Nephron progenitor cell (in vitro differentiated cells): Measurements from ENCODE around the gene GDI1.
A peak's percentile ranks its signal among the peaks of the same experiment; 100 is the strongest.

Source experiments
- DNase-seq: peaks from one replicate; pipeline ENCODE4 v3.0.0; 2021
- H3K27ac Mint-ChIP-seq: 2 replicates; pipeline ENCODE4 v1.8.0; 2021; ENCODE audit warnings: mild to moderate bottlenecking, moderate library complexity, mixed read lengths
- H3K27me3 Mint-ChIP-seq: 2 replicates; pipeline ENCODE4 v1.8.0; 2021; ENCODE audit warnings: mild to moderate bottlenecking, low read depth, mixed read lengths; ENCODE audit not compliant: poor library complexity
- H3K36me3 Mint-ChIP-seq: 2 replicates; pipeline ENCODE4 v1.8.0; 2021; ENCODE audit warnings: low read depth, mixed read lengths
- H3K4me1 Mint-ChIP-seq: 2 replicates; pipeline ENCODE4 v1.8.0; 2021; ENCODE audit warnings: mixed read lengths
- H3K4me3 Mint-ChIP-seq: 2 replicates; pipeline ENCODE4 v1.8.0; 2021; ENCODE audit warnings: mild to moderate bottlenecking, moderate library complexity, mixed read lengths
- H3K9me3 Mint-ChIP-seq: 2 replicates; pipeline ENCODE4 v1.8.0; 2021; ENCODE audit warnings: mild to moderate bottlenecking, moderate library complexity, mixed read lengths
- TF ChIP-seq, protein P1 (sequence below): fragments of 200-600 bp; sonication (generic); IDR thresholded peaks from 2 replicates; pipeline ENCODE4 v1.5.0; 2021; ENCODE audit warnings: antibody characterized with exemption

The GDI1 gene

DNA sequence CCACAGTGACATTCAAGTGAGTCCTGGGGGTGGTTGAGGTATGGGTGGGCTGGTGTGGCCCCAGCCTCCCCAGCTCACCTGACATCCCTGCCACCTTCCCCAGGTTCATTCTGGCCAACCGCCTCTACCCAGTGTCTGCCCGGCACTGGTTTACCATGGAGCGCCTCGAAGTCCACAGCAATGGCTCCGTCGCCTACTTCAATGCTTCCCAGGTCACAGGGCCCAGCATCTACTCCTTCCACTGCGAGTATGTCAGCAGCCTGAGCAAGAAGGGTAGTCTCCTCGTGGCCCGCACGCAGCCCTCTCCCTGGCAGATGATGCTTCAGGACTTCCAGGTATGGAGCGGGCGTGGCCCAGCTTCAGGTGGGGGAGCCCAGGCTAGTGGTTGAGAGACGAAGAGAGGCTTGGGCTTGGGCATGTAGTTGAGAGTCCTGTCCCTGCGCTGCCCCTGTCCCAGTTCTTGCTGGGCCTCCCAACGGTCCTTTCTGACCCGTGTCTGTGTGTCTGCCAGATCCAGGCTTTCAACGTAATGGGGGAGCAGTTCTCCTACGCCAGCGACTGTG is 1.7 kb upstream of the GDI1 start:
- H3K9me3 Mint-ChIP-seq, result peaks cover 65% of the 10 kb centered on the region
- DNase-seq, result no peak
- H3K4me1 Mint-ChIP-seq, result peaks cover 29% of the 10 kb centered on the region
- H3K4me3 Mint-ChIP-seq, result no peak overlapping the region
- H3K27ac Mint-ChIP-seq, result no peak overlapping the region
- peaks cover 27% of the 10 kb centered on the region for H3K36me3 Mint-ChIP-seq
- peaks cover 6% of the 10 kb centered on the region for H3K27me3 Mint-ChIP-seq
- TF ChIP-seq, protein P1, sequence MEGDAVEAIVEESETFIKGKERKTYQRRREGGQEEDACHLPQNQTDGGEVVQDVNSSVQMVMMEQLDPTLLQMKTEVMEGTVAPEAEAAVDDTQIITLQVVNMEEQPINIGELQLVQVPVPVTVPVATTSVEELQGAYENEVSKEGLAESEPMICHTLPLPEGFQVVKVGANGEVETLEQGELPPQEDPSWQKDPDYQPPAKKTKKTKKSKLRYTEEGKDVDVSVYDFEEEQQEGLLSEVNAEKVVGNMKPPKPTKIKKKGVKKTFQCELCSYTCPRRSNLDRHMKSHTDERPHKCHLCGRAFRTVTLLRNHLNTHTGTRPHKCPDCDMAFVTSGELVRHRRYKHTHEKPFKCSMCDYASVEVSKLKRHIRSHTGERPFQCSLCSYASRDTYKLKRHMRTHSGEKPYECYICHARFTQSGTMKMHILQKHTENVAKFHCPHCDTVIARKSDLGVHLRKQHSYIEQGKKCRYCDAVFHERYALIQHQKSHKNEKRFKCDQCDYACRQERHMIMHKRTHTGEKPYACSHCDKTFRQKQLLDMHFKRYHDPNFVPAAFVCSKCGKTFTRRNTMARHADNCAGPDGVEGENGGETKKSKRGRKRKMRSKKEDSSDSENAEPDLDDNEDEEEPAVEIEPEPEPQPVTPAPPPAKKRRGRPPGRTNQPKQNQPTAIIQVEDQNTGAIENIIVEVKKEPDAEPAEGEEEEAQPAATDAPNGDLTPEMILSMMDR, result no peak

DNA sequence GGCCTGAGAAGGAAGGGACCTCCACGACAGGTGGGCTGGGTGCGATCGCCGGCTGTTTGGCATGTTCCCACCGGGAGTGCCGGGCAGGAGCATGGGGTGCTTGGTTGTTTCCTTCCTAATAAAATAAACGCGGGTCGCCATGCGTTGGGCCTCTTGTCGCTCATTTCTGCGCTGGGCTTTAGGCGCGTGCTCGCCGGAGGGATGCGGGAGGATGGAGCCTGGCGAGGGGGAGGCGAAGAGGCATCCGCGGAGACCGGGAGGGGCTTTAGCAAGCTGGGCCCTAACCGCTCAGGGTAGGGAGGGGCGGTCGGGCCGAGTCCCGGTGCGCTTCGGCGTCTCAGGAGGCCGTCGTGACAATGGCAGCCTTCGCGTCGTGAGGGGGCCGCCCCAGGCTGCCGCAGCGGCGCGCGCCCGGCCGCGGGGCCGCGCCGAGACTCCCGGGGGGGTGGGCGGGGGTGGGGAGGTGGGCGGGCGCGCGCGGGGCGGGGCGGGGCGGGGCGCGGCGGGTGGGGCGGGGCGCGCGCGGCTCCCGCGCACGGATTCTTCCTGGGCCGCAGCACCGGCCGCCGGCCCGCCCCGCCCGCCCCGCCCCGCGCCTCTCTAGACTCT is 476 bp upstream of the GDI1 start:
- Mint-ChIP-seq H3K4me1 (peaks cover 20% of the 10 kb centered on the region), H3K9me3 (peaks cover 67% of the 10 kb centered on the region), H3K4me3 (peak overlapping the region; percentile 80), H3K27ac (peak overlapping the region; percentile 66), H3K27me3 (peaks cover 6% of the 10 kb centered on the region), H3K36me3 (peaks cover 19% of the 10 kb centered on the region)
- TF ChIP-seq, protein P1, result no peak
- peak; percentile 49 for DNase-seq

DNA sequence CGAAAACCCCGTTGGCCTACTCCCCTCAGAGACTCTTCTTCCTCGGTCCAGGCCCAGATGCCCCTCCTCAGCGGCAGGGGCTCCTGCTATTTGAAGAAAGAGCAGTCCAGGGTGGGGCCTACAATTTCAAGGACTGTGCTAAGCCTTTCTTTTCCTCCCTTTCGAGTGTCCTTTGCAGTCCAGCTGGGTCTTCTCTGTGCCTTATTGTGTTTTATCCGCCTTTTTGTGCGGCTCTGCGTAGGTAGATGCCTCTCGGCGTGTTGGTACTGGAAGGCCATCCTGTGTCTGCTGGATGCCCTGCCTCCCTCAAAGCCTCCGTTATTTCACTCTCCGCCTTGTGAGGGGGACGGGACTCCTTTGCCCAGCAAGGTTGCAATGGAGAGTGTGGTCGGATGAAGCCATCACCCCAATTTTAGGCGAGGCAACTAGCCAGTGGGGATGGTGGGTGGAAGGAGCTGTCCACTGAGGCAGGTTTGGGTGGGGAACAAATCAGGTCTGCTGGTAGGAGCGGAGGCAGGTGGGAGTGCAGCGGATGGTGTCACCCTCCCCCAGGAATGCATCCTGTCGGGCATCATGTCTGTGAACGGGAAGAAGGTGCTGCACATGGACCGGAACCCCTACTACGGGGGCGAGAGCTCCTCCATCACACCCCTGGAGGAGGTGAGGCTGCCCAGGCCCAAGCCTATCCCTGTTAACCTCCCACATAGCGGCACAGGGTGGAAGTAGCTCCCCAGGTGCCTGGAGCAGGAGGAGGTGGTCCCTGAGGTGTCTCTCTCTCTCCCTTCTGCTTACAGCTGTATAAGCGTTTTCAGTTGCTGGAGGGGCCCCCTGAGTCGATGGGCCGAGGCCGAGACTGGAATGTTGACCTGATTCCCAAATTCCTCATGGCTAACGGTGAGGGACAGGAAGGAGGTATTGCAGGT is 1.3 kb downstream of the GDI1 start:
- Mint-ChIP-seq H3K27ac (no peak overlapping the region), H3K4me3 (peak overlapping the region; percentile 91)

DNA sequence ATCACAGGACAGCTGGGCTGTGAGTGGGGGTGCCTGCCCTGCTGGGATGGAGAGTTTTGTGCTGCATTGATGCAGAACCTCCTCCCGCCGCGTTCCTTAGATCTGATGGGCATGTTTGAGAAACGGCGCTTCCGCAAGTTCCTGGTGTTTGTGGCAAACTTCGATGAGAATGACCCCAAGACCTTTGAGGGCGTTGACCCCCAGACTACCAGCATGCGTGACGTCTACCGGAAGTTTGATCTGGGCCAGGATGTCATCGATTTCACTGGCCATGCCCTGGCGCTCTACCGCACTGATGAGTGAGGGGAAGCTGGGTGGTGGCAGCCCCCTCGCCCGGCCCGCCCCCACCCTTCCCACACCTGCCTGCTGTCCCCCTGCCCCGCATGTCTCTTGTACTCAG is 2.9 kb downstream of the GDI1 start:
- no peak for DNase-seq
- H3K4me1 Mint-ChIP-seq, result peaks cover 20% of the 10 kb centered on the region
- no peak overlapping the region for H3K4me3 Mint-ChIP-seq
- no peak overlapping the region for H3K27ac Mint-ChIP-seq
- TF ChIP-seq, protein P1, result no peak
- H3K36me3 Mint-ChIP-seq, result peaks cover 9% of the 10 kb centered on the region
- H3K9me3 Mint-ChIP-seq, result peaks cover 64% of the 10 kb centered on the region
- peaks cover 2% of the 10 kb centered on the region for H3K27me3 Mint-ChIP-seq

More for the DNA sequence above, 1.3 kb downstream of the GDI1 start:
- no peak for DNase-seq
- Mint-ChIP-seq H3K27me3 (peaks cover 2% of the 10 kb centered on the region), H3K36me3 (peaks cover 17% of the 10 kb centered on the region), H3K4me1 (peaks cover 20% of the 10 kb centered on the region), H3K9me3 (peaks cover 70% of the 10 kb centered on the region)
- TF ChIP-seq, protein P1, result no peak

DNA sequence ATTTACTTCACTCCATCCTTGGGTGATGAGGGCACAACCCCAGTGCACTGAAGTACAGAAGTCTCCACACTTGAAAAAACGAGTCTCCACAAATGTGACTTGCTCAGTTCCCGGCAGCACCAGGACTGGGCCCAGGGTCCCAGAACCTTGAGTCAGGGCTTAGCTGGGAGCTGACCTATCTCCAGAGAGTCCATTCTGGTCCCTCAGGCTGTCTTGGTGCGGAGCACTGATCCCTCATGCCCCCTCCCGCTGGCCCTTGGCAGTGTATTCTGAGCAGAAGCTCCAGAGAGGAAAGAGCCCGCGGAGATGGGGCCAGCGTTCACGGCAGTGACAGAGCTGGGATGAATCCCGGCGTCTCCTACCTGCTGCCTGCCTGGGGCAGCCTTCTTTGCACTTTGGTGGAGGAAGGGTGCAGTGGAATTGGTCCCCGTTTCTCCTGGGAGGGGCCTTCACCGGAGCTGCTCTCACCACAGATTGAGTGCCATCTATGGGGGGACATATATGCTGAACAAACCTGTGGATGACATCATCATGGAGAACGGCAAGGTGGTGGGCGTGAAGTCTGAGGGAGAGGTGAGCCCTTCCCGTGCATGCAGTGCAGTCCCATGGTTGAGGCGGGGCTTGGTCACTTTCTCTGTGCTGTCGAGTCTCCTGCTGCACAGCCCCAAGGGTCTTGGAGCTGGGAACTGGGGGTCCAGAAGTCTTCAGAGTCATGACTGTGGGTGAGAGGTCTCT is 3.8 kb downstream of the GDI1 start:
- Mint-ChIP-seq H3K27me3 (peaks cover 2% of the 10 kb centered on the region), H3K4me1 (peaks cover 18% of the 10 kb centered on the region), H3K27ac (no peak overlapping the region), H3K9me3 (peaks cover 56% of the 10 kb centered on the region), H3K36me3 (peaks cover 5% of the 10 kb centered on the region), H3K4me3 (no peak overlapping the region)
- TF ChIP-seq, protein P1, result no peak
- DNase-seq, result no peak
